Renal cortical epithelial cell (primary cell): ENCODE measurements around the gene TBL3. TPM values are rescaled to one million over a fixed set of nuclear protein-coding genes. Genes with fewer than 3 reads are reported as not detected.
"Not testable (repeated sequence)": the region's sequence is repeated elsewhere in the genome, so short reads cannot be mapped to it uniquely, and the experiment has no call there.

Source experiments
- DNase-seq: peaks from one replicate; pipeline ENCODE4 v3.0.0-alpha.2; 2011; ENCODE audit warnings: low read depth
- total RNA-seq: library from RNA; depleted of rRNA; stranded (reverse); fragments of >200 nt; gene quantifications from 2 replicates; pipeline ENCODE4 v1.2.3, GENCODE V29; 2014

TBL3 gene
- total RNA-seq: 46.2 and 46.3 TPM in 2 replicates

DNA sequence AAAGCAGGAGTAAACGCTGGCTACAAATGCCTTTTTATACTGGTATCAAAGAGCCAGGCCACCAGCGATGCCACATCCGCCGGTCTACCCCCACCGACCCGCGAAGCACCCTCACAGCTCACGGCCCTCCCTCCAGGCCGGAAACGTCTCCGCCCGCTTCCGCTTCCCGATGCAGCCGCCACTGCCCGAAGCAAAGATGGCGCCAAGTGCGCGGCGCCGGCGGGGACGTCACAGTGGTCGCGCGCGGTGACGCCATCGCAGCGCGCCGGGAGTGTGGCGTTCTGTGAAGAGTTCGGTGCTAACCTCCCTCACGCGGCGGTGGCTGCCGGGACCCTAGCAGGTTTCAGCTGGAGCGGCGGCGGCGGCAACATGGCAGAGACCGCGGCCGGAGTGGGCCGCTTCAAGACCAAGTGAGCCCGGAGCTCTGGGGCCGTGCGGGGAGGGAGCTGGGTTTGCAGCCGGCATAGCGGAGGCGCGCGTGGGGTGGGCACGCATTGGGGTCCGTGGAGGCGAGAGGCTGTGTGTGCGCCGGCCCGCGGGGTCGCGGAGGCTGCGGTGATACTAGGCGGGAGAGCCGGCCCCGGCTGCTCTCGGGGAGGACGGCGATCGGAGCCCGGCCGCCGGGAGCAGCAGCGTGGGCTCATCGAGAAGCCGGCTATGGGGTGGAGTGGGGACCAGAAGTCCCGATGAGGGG lies at the start of gene TBL3:
TSS of gene TBL3 (plus strand) at position 258 of the 694 bp plus-strand sequence. CDS start at position 370, 112 bp downstream.
- peak; percentile 77 for DNase-seq

DNA sequence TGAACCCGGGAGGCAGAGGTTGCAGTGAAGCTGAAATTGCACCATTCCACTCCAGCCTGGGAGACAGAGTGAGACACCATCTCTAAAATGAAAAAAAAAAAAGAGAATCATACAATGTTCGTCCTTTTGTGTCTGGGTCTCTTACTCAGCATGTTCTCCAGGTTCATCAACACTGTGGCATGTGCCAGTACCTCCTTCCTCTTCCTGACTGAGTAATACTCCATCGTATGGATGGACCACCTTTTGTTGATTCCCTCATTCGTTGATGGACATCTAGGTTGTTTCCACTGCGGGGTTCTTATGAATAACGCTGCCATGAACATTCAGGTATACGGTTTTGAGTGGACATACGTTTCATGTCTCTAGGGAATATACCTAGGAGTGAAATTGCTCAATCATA lies 49.5 kb upstream of the TBL3 start:
- no peak for DNase-seq

DNA sequence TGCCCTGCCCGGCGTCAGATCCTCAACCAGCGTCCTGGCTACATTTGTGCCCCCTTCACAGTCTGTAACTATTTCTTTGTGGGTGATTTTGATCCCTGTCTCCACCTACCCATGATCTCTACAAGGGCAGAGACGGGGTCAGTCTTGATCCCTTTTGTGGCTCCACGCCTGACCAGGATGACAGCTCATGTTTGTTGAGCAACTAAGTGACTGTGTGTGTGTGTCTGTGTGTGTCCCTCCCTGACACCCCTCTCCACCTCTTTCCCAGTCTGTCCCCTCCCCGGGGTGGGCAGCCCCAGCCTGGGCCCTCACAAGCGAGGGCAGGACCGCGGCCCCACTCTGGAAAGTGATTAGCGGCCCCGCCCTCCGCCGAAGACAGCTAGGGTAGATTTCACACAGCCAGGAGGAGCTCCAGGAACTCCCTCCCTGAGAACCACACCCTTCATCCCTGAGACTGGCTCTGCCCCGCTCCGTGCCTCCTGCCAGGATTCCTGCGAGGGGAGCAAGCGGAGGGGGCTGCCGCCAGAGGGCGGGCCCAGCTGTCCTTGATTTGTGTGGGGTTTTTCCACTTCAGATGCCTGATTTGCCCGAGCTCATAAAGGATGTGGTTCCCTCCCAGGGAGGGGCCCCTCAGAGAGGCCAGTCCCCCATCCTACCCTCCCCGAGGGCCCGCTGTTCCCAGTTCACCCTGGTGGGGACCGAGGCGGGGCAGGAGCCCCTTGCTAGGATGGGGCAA lies 48.4 kb upstream of the TBL3 start:
- peak; percentile 37 for DNase-seq

DNA sequence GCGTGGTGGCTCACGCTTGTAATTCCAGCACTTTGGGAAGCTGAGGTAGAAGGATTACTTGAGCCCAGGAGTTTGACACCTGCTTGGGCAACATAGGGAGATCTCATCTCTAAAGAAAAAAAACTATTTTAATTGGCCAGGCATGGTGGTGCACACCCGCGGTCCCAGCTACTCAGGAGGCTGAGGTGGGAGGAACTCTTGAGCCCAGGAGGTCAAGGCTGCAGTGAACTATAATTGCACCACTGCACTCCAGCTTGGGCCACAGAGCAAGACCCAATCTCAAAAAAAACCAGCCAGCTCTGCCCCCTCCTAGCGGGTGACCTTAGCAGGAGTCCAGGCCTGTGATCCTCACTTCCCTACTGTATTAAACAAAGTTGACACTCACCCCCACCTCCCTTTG lies 47.8 kb upstream of the TBL3 start:
- DNase-seq: no peak

DNA sequence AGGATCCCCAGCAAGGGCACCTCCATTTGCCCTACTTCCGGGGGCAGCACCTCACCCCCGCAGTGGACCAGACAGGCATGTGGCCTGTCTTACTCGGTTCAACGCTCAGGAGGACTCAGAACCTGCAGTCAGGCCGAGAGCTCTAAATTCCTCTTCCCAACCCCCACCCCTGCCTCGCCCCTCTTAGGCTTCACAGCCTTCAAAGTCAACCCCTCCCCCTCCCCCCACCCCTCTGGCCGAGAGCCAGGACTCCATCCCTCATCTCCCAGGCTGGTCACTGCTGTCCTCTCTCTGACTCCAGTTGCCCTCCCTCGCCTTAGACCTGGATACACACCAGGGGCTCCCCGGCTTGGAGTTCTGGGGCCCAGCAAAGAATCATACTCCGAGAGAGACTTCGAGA lies 45.6 kb upstream of the TBL3 start:
- DNase-seq: no peak

DNA sequence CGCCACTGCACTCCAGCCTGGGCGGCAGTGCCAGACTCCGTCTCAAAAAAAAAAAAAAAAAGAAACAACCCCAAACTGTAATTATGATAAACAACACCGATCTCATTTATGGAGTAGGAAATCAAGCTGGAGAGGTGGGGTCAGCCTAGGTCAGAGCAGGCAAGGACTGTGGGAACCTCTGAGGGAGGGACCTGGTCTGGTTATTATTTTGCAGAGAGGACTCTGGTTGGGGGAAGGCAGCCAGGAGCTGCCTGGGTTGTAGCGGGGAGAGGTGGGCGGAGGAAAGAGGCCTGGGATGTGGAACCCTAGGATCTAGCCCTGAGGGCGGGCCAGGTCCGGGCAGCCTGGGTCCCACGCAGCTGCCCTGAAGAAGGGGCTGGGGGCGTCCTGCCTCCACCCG lies 42.7 kb upstream of the TBL3 start:
- DNase-seq: peak; percentile 34

DNA sequence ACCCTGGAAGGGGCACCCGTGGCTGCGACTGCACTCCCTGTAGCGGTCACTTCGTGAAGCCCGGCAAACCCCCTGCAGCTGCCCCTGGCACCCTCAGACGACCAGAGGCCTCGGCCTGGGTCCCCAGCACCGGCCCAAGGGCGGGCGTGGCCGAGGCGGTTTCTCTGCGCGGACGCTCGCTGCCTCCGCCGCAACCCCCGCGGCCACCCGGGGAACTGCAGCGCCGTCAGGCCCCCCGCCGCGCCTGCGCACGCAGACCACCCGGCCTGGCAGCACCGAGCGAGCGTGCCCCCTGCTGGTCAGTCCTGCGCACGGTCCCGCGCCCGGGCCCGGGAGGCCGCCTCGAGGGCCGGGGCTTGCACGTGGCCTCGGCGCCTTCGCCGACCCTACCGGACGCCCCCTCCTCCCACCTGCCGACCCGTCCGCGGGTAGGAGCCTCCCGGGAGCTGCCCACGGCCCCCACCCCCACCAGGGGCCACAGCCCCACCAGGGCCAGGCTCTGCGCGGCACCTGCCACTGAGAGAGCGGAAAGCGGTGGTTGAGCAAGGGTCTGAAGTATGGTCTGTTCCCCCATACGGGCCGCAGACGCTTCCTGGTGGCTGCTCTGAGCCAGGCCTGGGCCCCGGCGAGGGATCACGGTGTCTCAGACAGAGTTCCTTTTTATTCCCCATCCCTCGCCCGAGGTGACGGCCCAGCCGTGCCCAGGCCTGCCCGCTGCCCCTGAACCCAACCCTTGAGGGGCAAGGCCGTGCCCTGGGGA lies 42.1 kb upstream of the TBL3 start:
- DNase-seq: peak; percentile 25

DNA sequence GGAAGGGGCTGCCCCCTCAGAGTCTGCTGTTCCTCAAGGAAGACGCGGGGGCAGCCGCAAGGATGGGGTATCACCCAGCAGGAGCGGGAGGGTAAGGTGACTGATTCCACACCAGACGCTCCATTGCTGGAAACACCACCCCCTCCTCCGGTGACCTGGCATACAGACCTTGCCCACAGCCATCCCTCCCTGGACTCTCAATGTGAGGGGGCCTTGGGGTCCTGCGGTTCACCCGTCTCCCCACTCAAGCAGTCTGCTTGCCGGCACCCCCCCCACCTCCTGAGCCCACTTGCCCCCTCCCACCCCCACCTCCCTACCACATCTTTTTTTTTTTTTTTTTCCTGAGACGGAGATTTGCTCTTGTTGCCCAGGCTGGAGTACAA lies 41.5 kb upstream of the TBL3 start:
- DNase-seq: no peak

DNA sequence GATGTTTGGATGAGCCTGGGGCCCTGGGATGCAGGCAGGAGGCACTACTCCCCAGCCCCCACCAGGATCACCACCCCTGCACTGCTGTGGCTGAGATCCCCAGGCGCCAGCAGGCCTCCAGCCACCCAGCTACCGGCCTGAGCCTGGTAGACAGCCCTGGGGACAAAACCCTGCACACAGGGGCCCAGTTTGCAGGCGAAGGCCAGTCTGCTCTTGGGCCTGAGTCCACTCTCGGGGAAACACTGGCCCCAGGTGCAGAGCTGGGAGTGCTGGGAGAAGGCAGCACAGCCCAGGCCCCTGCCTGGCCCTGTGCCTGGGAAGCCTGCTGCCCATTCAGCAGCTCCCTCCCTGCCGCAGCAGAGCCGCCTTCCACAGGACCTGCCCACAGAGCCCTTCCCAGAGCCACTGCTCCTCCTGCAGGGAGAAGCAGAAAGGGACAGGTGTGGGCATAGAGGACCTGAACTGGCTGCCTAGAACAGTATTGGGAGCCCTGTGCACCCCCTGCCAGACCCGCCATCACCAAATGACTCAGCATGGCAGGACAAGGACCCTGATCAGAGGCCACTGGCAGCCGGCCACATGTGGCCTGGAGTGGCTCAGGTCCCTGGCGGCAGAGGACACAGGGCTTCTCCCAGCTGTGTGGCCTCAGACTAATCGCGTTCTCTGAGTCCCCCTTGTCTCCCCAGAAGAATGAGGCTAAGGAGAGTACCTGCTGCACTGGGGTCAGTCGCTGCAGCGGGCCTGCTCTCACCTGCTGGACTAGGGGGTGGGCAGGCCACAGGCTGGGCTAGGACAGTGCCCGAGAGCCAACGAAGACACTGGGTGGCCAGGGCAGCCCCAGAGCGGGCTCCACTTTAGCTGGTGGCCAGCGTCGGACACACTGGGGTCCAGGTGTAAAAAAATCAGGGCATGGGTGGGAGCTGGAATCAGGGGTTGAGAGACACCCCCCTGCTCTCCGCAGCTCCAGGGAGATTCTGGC lies 39.5 kb upstream of the TBL3 start:
- DNase-seq: peak; percentile 29

DNA sequence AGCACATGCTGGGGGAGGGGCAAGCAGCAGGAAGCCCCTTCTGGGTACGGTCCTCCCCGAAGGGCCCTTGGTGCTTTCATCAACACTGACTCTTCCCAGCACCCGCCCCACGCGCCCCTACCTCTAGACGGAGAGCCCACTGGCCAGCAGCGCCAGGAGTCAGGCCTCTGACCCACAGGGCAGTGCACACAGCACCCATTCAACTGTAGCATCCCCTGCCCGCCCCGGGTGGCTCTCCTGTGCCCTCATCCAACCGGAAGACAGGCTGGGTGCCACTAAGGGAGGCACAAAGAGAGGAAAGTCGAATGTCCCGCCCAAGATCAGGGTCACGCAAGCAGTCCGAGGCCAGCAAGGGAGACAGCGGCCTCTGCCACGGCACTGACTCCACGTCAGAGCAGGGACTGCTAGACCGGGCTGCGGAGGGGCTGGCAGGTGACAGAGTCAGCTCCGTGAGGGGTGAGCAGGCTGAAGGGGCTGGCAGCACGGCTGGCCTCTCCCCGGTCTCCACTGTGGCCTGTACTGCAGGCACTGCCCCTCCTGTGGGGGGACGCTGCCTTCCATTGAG lies 38.7 kb upstream of the TBL3 start:
- DNase-seq: no peak

DNA sequence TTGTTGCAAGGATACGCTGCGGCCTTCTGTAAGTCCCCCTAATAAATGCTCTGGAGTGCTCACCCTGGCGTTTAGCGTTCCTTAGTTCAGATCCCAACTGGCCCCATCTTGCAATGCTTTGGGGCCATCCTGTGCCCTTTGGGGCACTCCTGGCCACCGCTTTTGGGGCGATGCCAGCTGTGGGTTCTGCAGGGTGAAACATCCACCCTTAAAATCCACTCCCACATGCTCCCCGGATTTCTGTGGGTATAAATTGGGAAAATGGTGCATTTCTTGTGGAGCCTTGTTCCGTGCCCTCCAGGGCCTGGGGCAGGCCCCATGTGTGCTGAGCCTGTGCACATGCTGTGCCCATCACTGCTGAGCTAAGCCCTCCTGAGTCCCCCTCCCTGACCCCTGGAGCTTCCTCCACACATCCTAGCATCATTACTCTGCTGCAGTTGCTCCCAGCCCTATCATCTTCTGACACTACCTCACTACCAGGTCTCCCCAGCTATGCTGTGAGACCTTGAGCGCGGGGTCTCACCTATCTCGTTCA lies 34.8 kb upstream of the TBL3 start:
- DNase-seq: no peak

DNA sequence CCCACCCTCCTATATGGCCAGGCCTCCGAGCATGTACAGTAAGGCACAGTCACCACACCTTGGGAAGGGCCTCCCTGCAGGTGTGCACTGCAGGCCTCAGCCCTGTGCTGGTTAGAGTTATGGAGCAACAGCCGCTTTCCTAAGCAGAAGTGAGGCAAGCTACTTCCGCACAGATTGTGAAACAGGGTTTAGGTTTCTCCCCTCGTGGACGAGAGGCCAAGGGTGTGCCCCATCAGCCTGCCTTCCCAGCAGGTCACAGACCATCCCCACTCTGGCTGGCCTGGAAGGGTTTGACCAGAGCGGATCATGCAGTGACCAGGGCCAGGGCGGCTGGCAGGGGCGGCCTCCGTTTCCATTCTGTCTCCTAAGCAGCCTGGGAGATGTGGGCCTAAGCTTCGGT lies 33.5 kb upstream of the TBL3 start:
- DNase-seq: no peak

DNA sequence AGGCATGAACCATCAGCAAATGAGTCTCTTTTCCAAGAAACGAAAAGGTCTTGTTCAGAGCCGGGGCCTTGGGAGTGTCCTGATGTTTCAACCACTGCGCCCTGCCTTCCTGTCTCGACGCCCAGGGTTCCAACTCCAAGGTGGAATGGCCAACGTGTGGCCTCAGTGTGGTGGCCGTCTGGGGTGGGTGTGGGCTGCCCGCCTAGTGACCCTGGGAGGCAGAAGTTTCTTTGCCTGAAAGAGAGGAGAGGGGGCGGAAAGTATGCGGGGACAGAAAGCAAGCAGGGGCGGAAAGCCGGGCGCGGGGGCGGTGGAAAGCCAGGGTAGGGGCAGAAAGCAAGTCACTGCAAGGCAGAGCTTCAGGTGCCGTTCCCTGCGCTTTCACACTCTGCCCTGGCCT lies 32.9 kb upstream of the TBL3 start:
- no peak for DNase-seq

DNA sequence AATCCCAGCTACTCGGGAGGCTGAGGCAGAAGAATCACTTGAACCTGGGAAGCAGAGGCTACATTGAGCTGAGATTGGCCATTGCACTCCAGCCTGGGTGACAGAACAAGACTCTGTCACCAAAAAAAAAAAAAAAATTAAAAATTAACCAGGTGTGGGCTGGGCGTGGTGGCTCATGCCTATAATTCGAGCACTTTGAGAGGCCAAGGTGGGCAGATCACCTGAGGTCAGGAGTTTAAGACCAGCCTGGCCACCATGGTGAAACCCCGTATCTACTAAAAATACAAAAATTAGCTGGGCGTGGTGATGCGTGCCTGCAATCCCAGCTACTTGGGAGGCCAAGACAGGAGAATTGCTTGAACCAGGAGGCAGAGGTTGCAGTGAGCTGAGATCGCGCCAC lies 32.0 kb upstream of the TBL3 start:
- not testable (repeated sequence) for DNase-seq

DNA sequence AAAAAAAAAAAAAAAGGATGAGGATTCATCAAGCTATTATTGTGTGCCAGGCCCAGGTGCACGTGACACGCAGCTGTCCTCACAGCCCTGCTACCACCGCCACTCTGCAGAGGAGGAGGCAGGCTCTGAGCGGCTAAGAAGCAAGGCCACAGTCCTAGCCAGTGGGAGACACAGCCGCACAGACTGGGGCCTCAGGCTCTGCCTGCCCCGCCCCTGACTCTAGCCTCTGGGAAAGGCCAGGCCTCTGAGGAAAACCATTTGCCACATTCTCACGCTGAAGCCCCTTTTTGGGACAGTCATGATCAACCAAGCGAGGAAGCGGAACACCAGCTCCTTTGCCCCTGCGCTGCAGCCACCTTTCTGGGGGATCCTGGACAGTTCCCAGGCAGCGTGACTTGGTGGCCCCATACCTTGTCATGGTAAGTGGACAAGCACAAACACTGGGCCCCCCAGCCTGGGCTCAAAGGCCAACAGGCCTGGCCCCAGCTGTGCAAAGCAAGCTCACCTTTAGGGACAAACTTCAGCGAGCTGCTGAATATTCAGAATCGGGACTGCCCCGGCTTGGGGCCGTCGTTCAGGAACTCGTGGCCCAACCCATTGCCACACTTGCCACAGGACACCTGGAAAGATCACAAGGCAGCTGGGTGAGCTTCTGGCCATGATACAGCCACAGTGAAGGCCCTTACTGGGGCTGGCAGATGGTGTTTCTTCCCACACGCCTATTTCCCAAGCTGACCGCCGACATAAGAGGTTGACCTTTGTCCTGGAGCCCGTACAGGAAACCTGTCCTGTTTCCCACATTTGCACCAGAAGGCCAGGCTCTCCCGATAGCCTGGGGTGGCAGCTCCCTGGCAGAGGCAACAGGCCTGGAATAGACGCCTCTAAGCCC lies 31.3 kb upstream of the TBL3 start:
- peak; percentile 61 for DNase-seq

DNA sequence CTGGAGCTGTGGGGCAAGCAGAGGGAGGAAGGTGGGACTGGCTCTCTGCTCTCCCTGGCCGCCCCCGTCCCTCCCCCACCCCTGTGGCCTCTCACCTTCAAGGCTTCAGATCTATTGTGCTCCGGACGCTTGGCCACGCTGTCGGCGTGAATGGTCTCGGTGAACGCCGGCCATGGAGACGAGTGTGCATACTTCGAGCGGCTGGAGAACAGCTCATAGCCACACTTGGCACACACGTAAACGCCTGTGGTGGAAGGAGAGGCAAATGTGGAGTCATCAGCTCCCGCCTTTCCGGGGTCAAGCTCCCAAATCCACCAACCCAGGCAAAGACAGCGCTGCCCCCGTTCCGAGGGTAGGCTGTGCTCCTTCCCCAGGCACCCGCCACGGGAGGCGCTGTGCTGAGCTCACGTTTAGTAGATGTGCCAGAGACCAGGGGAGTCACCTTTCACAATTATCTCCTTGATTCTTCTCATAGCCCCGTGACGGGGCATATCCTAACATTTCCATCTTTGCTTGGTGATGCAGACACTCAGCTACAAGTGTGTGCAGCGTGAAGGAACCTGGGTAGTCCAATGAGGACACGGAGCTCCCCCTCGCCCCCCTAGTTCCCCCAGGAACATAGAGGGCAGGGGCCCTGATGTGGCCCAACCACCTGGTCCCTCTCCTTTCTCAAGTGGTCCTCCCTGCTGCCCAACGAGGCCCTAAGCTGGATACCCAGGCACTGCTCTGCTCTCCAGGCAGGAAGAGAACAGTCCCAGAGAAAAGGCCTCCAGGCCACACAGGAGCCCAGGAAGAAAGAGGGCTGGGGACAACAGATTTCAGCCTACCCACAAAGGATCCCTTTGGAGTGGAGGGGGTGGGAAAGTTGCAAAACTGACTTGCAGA lies 30.4 kb upstream of the TBL3 start:
- DNase-seq: peak; percentile 89

DNA sequence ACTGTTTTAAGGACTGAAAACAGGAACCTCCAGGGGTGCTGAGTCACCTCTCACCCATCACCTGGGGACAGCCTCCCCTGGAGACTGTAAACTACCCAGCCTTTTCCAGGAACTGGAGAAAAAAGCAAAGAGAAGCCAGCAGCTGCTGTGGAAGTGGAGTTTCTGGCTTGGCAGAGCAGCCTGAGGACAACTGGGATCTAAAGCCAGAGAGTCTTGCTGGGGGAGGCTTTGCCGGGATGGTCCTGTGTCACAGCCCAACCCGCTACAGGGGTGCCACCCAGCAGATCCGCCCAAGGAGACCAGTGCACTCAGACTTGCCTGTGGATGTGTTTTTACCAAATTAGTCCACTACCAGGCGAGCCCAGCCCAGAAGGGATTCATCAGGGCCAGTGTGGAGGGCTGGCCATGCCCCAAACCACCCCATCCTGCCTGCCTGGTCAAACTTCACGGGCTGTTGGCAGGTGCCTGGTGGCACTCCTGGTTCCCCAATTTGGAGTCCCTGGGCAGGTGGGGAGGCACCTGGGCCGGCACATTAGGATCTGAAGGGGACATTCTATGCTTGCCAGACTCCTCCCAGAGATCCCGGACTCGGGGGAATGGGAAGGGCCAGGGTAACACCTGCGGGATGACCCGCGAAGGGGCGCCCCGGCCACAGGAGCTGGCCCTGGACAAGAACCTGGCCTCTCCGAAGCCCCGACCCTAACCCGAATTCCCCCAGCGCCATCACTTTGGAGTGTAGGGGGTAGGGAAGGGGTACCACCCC lies 29.6 kb upstream of the TBL3 start:
- DNase-seq: peak; percentile 79
